Panc1 (cell line): ENCODE data around the gene PDGFD. TPM values are rescaled to one million over a fixed set of nuclear protein-coding genes. Genes with fewer than 3 reads are reported as not detected.

ENCODE experiments used
- ATAC-seq: fragments of 200-7000 bp; cut with Tn5 transposase; 2 replicates; pipeline ENCODE4 v1.9.1; 2020; ENCODE audit warnings: mild to moderate bottlenecking, moderate library complexity
- BruUV-seq: library from RNA; stranded (reverse); fragments of 400-500 nt; replicated peaks from 2 replicates; lab custom pipeline; 2021; lab: Mats Ljungman, UMichigan
- CTCF ChIA-PET: fragments of 300-600 bp; sonication (Branson Sonifier 250); formaldehyde crosslinking; loops from one replicate; lab custom pipeline; 2022; ENCODE audit warnings: antibody characterized with exemption; lab: Charles Lee
- POLR2A ChIA-PET: fragments of 300-600 bp; sonication (Branson Sonifier 250); formaldehyde crosslinking; loops from one replicate; lab custom pipeline; 2022; ENCODE audit warnings: antibody characterized with exemption; lab: Charles Lee
- DNase-seq: peaks from one replicate; pipeline ENCODE4 v3.0.0-alpha.2; 2010; ENCODE audit warnings: low read depth, low spot score
- H3K27ac ChIP-seq: 2 replicates; pipeline ENCODE4 v1.5.1; 2011; ENCODE audit warnings: mild to moderate bottlenecking, low read length, inconsistent platforms
- H3K27me3 ChIP-seq: fragments of 200-500 bp; sonication (Bioruptor generic); 2 replicates; pipeline ENCODE4 v1.6.0; 2014; ENCODE audit warnings: low read length, inconsistent platforms; ENCODE audit not compliant: control insufficient read depth, insufficient read depth
- H3K36me3 ChIP-seq: fragments of 200-500 bp; sonication (Bioruptor generic); 2 replicates; pipeline ENCODE4 v1.5.1; 2014; ENCODE audit warnings: inconsistent platforms, mild to moderate bottlenecking, low read length, moderate library complexity; ENCODE audit not compliant: control insufficient read depth, insufficient read depth
- H3K4me1 ChIP-seq: 2 replicates; pipeline ENCODE4 v1.5.1; 2011; ENCODE audit warnings: inconsistent platforms, mild to moderate bottlenecking, low read length, moderate library complexity; ENCODE audit not compliant: control insufficient read depth, insufficient read depth
- H3K4me3 ChIP-seq, 2 experiments: 2 replicates each; pipeline ENCODE4 v1.5.1; 2011 to 2012; ENCODE audit warnings: low read depth in 2 of 2, low read length in 2 of 2, mild to moderate bottlenecking in 2 of 2, inconsistent platforms in 1 of 2, moderate library complexity in 1 of 2
- H3K9me3 ChIP-seq: fragments of 200-500 bp; sonication (Bioruptor generic); 2 replicates; pipeline ENCODE4 v1.5.1; 2014; ENCODE audit warnings: low read depth, mild to moderate bottlenecking, inconsistent platforms, low read length, moderate library complexity; ENCODE audit not compliant: control insufficient read depth, insufficient read depth
- CTCF ChIP-seq: fragments of 450-650 bp; IDR thresholded peaks from 2 replicates; pipeline ENCODE4 v1.5.1; 2017; ENCODE audit warnings: mild to moderate bottlenecking
- POLR2AphosphoS5 ChIP-seq: IDR thresholded peaks from 2 replicates; pipeline ENCODE4 v1.6.1; 2012; ENCODE audit warnings: mild to moderate bottlenecking, low read depth, low read length, moderate library complexity
- REST ChIP-seq, 2 experiments: IDR thresholded peaks; 2 replicates each; pipeline ENCODE4 v1.6.1; 2011 to 2012; ENCODE audit warnings: low read depth in 2 of 2, control low read depth in 1 of 2, low read length in 1 of 2, mild to moderate bottlenecking in 1 of 2, moderate library complexity in 1 of 2; ENCODE audit not compliant: insufficient read depth in 1 of 2
- SIN3A ChIP-seq: IDR thresholded peaks from 2 replicates; pipeline ENCODE4 v1.6.1; 2012; ENCODE audit warnings: low read depth, mild to moderate bottlenecking, low read length, moderate library complexity, borderline replicate concordance; ENCODE audit not compliant: insufficient read depth
- TCF7L2 ChIP-seq: IDR thresholded peaks from 2 replicates; pipeline ENCODE4 v1.6.1; 2011; ENCODE audit warnings: mild to moderate bottlenecking, low read depth, low read length, inconsistent platforms
- in situ Hi-C: cut with HindIII; loops from 2 replicates; pipeline ENCODE4 v1.10.0; 2016; ENCODE audit warnings: low sequenced_read_pairs, low pct_unique_long_range_greater_than_20kb
- intact Hi-C: fragments of 100-400 bp; cut with micrococcal nuclease; formaldehyde crosslinking; loops from one replicate; pipeline ENCODE4 v1.10.0; 2022; ENCODE audit not compliant: unreplicated experiment
- total RNA-seq: library from RNA; stranded (reverse); gene quantifications from one replicate; pipeline ENCODE4 v1.2.1, GENCODE V29; 2021; ENCODE audit not compliant: unreplicated experiment

The PDGFD gene
- total RNA-seq, 1 experiment from 2014 or later: 1.3 TPM

GRCh38 chr11:104145062-104145461 is 18.9 kb downstream of the PDGFD start:
- POLR2A ChIA-PET: no interaction called here
- Histone ChIP-seq H3K36me3 (no peaks in the 10 kb centered on the region), H3K27ac (no peak overlapping the region), H3K4me1 (no peaks in the 10 kb centered on the region), H3K4me3 (no peak overlapping the region), H3K9me3 (no peaks in the 10 kb centered on the region), H3K27me3 (no peaks in the 10 kb centered on the region)
- in situ Hi-C loops: no loop called here
- ATAC-seq (no peak), DNase-seq (no peak)
- CTCF ChIA-PET: no interaction called here
- intact Hi-C loops: loop anchor here (10.0 kb wide), 1 partner anchor 940 kb away; no protein-coding TSS in a partner anchor
- no TSS peak for BruUV-seq
- no peak for TF ChIP-seq TCF7L2
- no peak for TF ChIP-seq REST (IDR thresholded peaks at IDR 0.05; ENCODE audit: insufficient read depth in 1 of 2, low read depth in 2 of 2, low read length in 1 of 2)
- no peak for TF ChIP-seq POLR2AphosphoS5
- TF ChIP-seq SIN3A: no peak
- no peak for TF ChIP-seq CTCF

GRCh38 chr11:104142698-104143097 is 21.2 kb downstream of the PDGFD start:
- POLR2A ChIA-PET: no interaction called here
- no peak overlapping the region for H3K4me3 ChIP-seq
- no peaks in the 10 kb centered on the region for H3K9me3 ChIP-seq
- TF ChIP-seq REST (IDR thresholded peaks at IDR 0.05; ENCODE audit: insufficient read depth in 1 of 2, low read depth in 2 of 2, low read length in 1 of 2) (no peak), SIN3A (no peak), POLR2AphosphoS5 (no peak), CTCF (no peak), TCF7L2 (no peak)
- in situ Hi-C loops: no loop called here
- no peak overlapping the region for H3K27ac ChIP-seq
- intact Hi-C loops: loop anchor here (10.0 kb wide), 1 partner anchor 938 kb away; no protein-coding TSS in a partner anchor
- no TSS peak for BruUV-seq
- CTCF ChIA-PET: no interaction called here
- H3K4me1 ChIP-seq: no peaks in the 10 kb centered on the region
- ATAC-seq: no peak
- H3K36me3 ChIP-seq: no peaks in the 10 kb centered on the region
- DNase-seq: no peak
- no peaks in the 10 kb centered on the region for H3K27me3 ChIP-seq
